Thyroid gland (tissue), 4 donors: ENCODE results near the gene PMM2. TPM values are rescaled to one million over a fixed set of nuclear protein-coding genes. Genes with fewer than 3 reads are reported as not detected.
"Not testable (repeated sequence)": the region's sequence is repeated elsewhere in the genome, so short reads cannot be mapped to it uniquely, and the experiment has no call there.

Source experiments
- DNase-seq, 2 donors: peaks; one replicate each; pipeline ENCODE4 v3.0.0-alpha.2; 2019
- H3K27ac ChIP-seq, 3 donors: fragments of 200-600 bp; sonication (generic); 1 replicate in 2 of 3; 2 replicates in 1 of 3; pipeline ENCODE4 v1.5.1; 2016 to 2019; ENCODE audit warnings: mild to moderate bottlenecking in 1 of 3, moderate library complexity in 1 of 3
- H3K27me3 ChIP-seq: fragments of 200-600 bp; sonication (generic); one replicate; pipeline ENCODE4 v1.5.1; 2019
- H3K36me3 ChIP-seq, 2 donors: fragments of 200-600 bp; sonication (generic); one replicate each; pipeline ENCODE4 v1.5.1; 2016 to 2019
- H3K4me1 ChIP-seq, 2 donors: fragments of 200-600 bp; sonication (generic); one replicate each; pipeline ENCODE4 v1.5.1; 2017 to 2019
- H3K4me3 ChIP-seq, 3 donors: fragments of 200-600 bp; sonication (generic); replicated peaks in 1 of 3; 1 replicate in 2 of 3; 2 replicates in 1 of 3; pipeline ENCODE4 v1.5.1; 2016; ENCODE audit warnings: mild to moderate bottlenecking in 1 of 3
- H3K9me3 ChIP-seq: fragments of 200-600 bp; sonication (generic); one replicate; pipeline ENCODE4 v1.5.1; 2017
- POLR2A ChIP-seq, 2 donors: fragments of 450-650 bp; IDR thresholded peaks; one replicate each; pipeline ENCODE4 v1.6.1; 2017; ENCODE audit warnings: antibody characterized with exemption in 2 of 2, mild to moderate bottlenecking in 2 of 2, moderate library complexity in 1 of 2
- WGBS, 2 donors: methylation state at CpG; one replicate each; pipeline ENCODE4 v1.1.5; 2017; 5-methylcytosine and 5-hydroxymethylcytosine counted together
- intact Hi-C: fragments of 100-400 bp; cut with DNase I; formaldehyde crosslinking; loops from one replicate; pipeline ENCODE4 v1.15.1; 2023
- total RNA-seq, 4 donors: library from RNA; depleted of rRNA; stranded (reverse); fragments of >200 nt; gene quantifications; one replicate each; pipeline ENCODE4 v1.2.3, GENCODE V29; 2016
- TF ChIP-seq, protein P1 (sequence below), 6 experiments: fragments of 200-600 bp in 3 of 6; fragments of 450-650 bp in 3 of 6; sonication (generic) in 3 of 6; IDR thresholded peaks; one replicate each; pipeline ENCODE4 v1.5.1; 2016 to 2019; ENCODE audit warnings: antibody characterized with exemption in 6 of 6, mild to moderate bottlenecking in 2 of 6, inconsistent platforms in 1 of 6, moderate library complexity in 1 of 6

The PMM2 gene
- total RNA-seq, 4 donors from 2014 or later: 26.2 to 49.6 (median 30.8) TPM

DNA sequence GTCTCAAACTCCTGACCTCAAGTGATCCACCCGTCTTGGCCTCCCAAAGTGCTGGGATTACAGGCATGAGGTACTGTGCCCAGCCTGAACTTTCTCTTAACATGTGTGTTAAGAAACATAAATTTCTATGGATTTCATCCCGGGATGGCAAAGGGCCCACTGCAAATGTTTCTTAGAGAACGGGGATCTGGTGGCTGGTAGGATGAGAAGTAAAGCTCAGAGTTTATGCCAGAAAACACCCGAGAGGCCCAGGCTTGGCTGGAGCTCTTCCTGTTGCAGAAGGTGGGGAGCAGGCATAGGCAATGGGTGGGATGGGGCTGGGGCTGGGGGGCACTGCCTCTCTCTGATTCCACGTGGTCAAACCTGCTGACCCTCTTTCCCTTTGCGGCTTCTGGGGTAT, 76.7 kb downstream of the PMM2 start:
- WGBS, 2 donors: 50 to 60% methylated on average over 6 of the region's 6 CpGs
- intact Hi-C loops: no loop called here
- Histone ChIP-seq H3K27me3 (no peaks in the 10 kb centered on the region), H3K9me3 (no peaks in the 10 kb centered on the region), H3K36me3 (no peaks in the 10 kb centered on the region), H3K4me1 (peaks cover 0 to 4% of the 10 kb centered on the region in 2 donors), H3K4me3 (no peak overlapping the region), H3K27ac (no peak overlapping the region)
- TF ChIP-seq POLR2A (IDR thresholded peaks at IDR 0.05): no peak
- TF ChIP-seq, protein P1, sequence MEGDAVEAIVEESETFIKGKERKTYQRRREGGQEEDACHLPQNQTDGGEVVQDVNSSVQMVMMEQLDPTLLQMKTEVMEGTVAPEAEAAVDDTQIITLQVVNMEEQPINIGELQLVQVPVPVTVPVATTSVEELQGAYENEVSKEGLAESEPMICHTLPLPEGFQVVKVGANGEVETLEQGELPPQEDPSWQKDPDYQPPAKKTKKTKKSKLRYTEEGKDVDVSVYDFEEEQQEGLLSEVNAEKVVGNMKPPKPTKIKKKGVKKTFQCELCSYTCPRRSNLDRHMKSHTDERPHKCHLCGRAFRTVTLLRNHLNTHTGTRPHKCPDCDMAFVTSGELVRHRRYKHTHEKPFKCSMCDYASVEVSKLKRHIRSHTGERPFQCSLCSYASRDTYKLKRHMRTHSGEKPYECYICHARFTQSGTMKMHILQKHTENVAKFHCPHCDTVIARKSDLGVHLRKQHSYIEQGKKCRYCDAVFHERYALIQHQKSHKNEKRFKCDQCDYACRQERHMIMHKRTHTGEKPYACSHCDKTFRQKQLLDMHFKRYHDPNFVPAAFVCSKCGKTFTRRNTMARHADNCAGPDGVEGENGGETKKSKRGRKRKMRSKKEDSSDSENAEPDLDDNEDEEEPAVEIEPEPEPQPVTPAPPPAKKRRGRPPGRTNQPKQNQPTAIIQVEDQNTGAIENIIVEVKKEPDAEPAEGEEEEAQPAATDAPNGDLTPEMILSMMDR (IDR thresholded peaks at IDR 0.05): no peak
- DNase-seq: no peak

DNA sequence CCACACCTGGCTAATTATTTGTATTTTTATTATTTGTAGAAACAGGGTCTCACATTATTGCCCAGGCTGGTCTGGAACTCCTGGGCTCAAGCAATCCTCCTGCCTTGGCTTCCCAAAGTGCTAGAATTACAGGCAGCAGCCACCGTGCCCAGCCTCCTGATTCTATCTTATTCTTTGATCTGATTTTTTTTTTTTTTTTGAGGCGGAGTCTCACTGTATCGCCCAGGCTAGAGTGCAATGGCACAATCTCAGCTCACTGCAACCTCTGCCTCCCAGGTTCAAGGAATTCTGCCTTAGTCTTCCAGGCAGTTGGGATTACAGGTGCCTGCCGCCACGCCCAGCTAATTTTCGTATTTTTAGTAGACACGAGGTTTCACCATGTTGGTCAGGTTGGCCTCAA, 77.7 kb downstream of the PMM2 start:
- WGBS, 2 donors: 79 to 89% methylated on average over 7 of the region's 7 CpGs
- not testable (repeated sequence) for H3K4me3 ChIP-seq, DNase-seq, H3K27me3 ChIP-seq, H3K27ac ChIP-seq, H3K36me3 ChIP-seq, H3K4me1 ChIP-seq, H3K9me3 ChIP-seq
- intact Hi-C loops: loop anchor here (5.0 kb wide), 1 partner anchor 308 kb away; no protein-coding TSS in a partner anchor

DNA sequence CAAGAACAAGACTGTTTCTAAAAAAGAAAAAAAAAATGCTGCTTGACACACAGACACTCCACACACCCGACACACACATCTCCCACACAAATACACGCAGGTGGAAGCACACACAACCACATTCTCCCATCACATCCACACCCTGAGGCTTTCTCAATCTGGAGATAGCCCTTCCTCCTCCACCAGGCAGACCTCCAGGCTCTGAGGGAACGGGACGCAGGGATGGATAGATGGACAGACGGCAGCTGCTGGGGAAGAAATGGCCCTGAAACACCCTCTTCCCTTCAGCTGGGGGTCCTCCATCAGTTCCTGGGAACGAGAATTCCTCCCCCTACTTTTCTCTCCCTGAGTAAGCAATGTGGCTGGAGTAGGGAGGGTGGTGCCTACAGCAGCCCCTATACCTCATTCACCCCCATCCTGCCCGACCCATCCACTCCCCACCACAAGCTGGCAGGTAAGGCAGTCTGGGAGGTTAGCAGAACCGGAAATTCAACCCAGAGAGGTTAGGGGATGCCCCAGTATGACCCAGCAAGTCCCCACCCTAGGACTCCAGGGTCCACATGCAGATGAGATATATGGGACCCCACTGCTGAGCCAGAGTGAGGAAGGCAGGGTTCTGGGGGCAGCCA, 80.4 kb downstream of the PMM2 start:
- no peak for TF ChIP-seq POLR2A (IDR thresholded peaks at IDR 0.05)
- TF ChIP-seq, protein P1 (IDR thresholded peaks at IDR 0.05): no peak
- H3K4me3 ChIP-seq: no peak overlapping the region
- 66 to 82% methylated on average over 7 to 8 of the region's 8 CpGs for WGBS, 2 donors
- H3K4me1 ChIP-seq: peaks cover 0 to 4% of the 10 kb centered on the region in 2 donors
- H3K9me3 ChIP-seq: no peaks in the 10 kb centered on the region
- intact Hi-C loops: loop anchor here (5.0 kb wide), 1 partner anchor 311 kb away; no protein-coding TSS in a partner anchor
- no peaks in the 10 kb centered on the region for H3K36me3 ChIP-seq
- no peak overlapping the region for H3K27ac ChIP-seq
- no peaks in the 10 kb centered on the region for H3K27me3 ChIP-seq
- DNase-seq: no peak

DNA sequence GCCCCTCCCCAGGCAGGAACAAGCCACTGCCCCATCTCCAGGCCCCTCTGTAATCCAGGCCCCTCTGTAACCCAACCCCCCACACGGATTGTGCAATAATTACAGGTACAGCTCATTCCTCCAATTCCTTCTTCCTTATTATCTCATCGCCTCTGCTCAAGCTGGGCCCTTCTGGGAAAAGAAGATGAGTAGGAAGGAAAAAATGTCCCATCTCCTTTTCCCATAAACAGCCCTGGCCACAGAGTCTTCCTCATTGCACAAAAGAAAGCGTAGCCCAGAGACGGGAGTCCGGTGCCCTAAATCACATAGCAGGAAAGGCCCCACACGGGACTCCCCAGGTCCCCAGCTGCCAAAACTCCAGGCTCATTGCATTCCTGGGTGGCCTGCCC, 80.9 kb downstream of the PMM2 start:
- no peaks in the 10 kb centered on the region for H3K36me3 ChIP-seq
- intact Hi-C loops: loop anchor here (5.0 kb wide), 1 partner anchor 311 kb away; no protein-coding TSS in a partner anchor
- DNase-seq: no peak
- no peak overlapping the region for H3K4me3 ChIP-seq
- H3K4me1 ChIP-seq: peaks cover 0 to 4% of the 10 kb centered on the region in 2 donors
- H3K27me3 ChIP-seq: no peaks in the 10 kb centered on the region
- 71 to 76% methylated on average over 6 of the region's 6 CpGs for WGBS, 2 donors
- no peak overlapping the region for H3K27ac ChIP-seq
- no peaks in the 10 kb centered on the region for H3K9me3 ChIP-seq
- TF ChIP-seq POLR2A (IDR thresholded peaks at IDR 0.05): no peak
- TF ChIP-seq, protein P1 (IDR thresholded peaks at IDR 0.05): no peak

DNA sequence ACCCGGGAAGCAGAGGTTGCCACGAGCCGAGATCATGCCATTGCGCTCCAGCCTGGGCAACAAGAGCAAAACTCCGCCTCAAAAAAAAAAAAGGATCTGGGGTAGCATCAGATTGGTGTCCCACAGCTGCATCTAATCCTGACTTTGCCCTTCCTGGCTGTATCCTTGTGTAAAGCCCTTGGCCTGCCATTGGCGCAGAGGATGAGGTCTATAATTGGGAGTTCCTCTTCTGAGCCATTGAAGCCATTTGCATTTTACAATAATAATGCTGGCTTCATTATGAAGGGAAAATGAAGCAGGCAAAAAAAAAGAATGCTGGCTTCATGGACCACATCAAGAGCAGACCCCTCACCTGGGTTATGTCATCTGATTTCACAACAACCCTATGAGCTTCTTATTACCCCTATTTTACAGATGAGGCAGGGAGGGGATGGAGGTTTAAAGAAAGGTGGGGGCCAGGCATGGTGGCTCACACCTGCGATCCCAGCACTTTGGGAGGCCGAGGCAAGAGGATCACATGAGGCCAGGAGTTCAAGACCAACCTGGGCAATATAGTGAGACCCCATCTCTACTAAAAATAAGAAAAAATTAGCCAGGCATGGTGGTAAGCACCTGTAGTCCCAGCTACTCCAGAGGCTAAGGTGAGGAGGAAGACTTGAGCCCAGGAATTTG, 83.3 kb downstream of the PMM2 start:
- Histone ChIP-seq H3K9me3 (no peaks in the 10 kb centered on the region), H3K27me3 (no peaks in the 10 kb centered on the region), H3K27ac (no peak overlapping the region), H3K4me3 (no peak overlapping the region), H3K36me3 (no peaks in the 10 kb centered on the region), H3K4me1 (peaks cover 0 to 12% of the 10 kb centered on the region in 2 donors)
- TF ChIP-seq POLR2A (IDR thresholded peaks at IDR 0.05): no peak
- TF ChIP-seq, protein P1 (IDR thresholded peaks at IDR 0.05): no peak
- whole genome bisulfite sequencing, 2 donors: 94 to 95% methylated on average over 8 of the region's 8 CpGs
- no peak for DNase-seq
- intact Hi-C loops: loop anchor here (5.0 to 10.0 kb wide), 3 partner anchors 84 to 224 kb away; partner anchors contain the start of genes PMM2, TMEM186 and USP7
